ENCODE measurements around the gene THSD4.
"Not testable (repeated sequence)": the region's sequence is repeated elsewhere in the genome, so short reads cannot be mapped to it uniquely, and the experiment has no call there.

THSD4 gene

GRCh38 chr15:71294251-71294910, 179.1 kb downstream of the THSD4 start:
- no peak for DNase-seq (ENCODE audit: low read depth in 2 of 2)

- DNase-seq (ENCODE audit: low read depth in 2 of 2), result no peak
Measured at GRCh38 chr15:71294911-71295602, 179.8 kb downstream of the THSD4 start.

- DNase-seq (ENCODE audit: low read depth in 2 of 2), result no peak
Measured at GRCh38 chr15:71295603-71296314, 180.5 kb downstream of the THSD4 start.

- no peak for DNase-seq (ENCODE audit: low read depth in 2 of 2)
Measured at GRCh38 chr15:71296315-71296679, 181.0 kb downstream of the THSD4 start.

GRCh38 chr15:71301958-71302621, 186.8 kb downstream of the THSD4 start:
- DNase-seq (ENCODE audit: low read depth in 2 of 2), result no peak

- DNase-seq (ENCODE audit: low read depth in 2 of 2), result no peak
Measured at GRCh38 chr15:71302861-71303410, 187.7 kb downstream of the THSD4 start.

- DNase-seq (ENCODE audit: low read depth in 2 of 2), result no peak
Measured at GRCh38 chr15:71303977-71304376, 188.7 kb downstream of the THSD4 start.

GRCh38 chr15:71304681-71305080, 189.4 kb downstream of the THSD4 start:
- DNase-seq (ENCODE audit: low read depth in 2 of 2), result no peak

GRCh38 chr15:71306538-71306937, 191.3 kb downstream of the THSD4 start:
- DNase-seq (ENCODE audit: low read depth in 2 of 2), result no peak

GRCh38 chr15:71312194-71312708, 197.0 kb downstream of the THSD4 start:
- no peak for DNase-seq (ENCODE audit: low read depth in 2 of 2)

- DNase-seq (ENCODE audit: low read depth in 2 of 2), result no peak
Measured at GRCh38 chr15:71312731-71313460, 197.6 kb downstream of the THSD4 start.

- DNase-seq (ENCODE audit: low read depth in 2 of 2), result no peak
Measured at GRCh38 chr15:71313806-71314205, 198.5 kb downstream of the THSD4 start.

- DNase-seq (ENCODE audit: low read depth in 2 of 2), result no peak
Measured at GRCh38 chr15:71314956-71315537, 199.8 kb downstream of the THSD4 start.

GRCh38 chr15:71316911-71317310, 201.6 kb downstream of the THSD4 start:
- no peak for DNase-seq (ENCODE audit: low read depth in 2 of 2)

GRCh38 chr15:71319424-71319823, 204.2 kb downstream of the THSD4 start:
- DNase-seq (ENCODE audit: low read depth in 2 of 2), result not testable (repeated sequence)

- no peak for DNase-seq (ENCODE audit: low read depth in 2 of 2)
Measured at GRCh38 chr15:71319935-71320334, 204.7 kb downstream of the THSD4 start.

GRCh38 chr15:71323082-71323481, 207.8 kb downstream of the THSD4 start:
- no peak for DNase-seq (ENCODE audit: low read depth in 2 of 2)

GRCh38 chr15:71323584-71323983, 208.3 kb downstream of the THSD4 start:
- DNase-seq (ENCODE audit: low read depth in 2 of 2), result no peak

- no peak for DNase-seq (ENCODE audit: low read depth in 2 of 2)
Measured at GRCh38 chr15:71325481-71325880, 210.2 kb downstream of the THSD4 start.

- DNase-seq (ENCODE audit: low read depth in 2 of 2), result no peak
Measured at GRCh38 chr15:71328453-71328852, 213.2 kb downstream of the THSD4 start.

- DNase-seq (ENCODE audit: low read depth in 2 of 2), result no peak
Measured at GRCh38 chr15:71329041-71329440, 213.8 kb downstream of the THSD4 start.

Measured in stimulated activated CD4-positive, alpha-beta T cell treated with anti-CD3 and anti-CD28 coated beads, Interleukin-1b, Interleukin-23, amount 100 ng/mL, for 1 hour (primary cell).